ENCODE results near the gene ZNFX1.

ZNFX1 gene

GRCh38 chr20:49268600-49269365 lies 9.1 kb downstream of the ZNFX1 start:
- Histone ChIP-seq H3K36me3 (replicated peaks; ENCODE audit: low read depth, low read length) (peaks cover 74% of the 10 kb centered on the region), H3K79me2 (ENCODE audit: low read length) (peaks cover 96% of the 10 kb centered on the region), H3K9ac (ENCODE audit: low read length) (no peak overlapping the region), H3K4me1 (ENCODE audit: low read length) (peaks cover 19% of the 10 kb centered on the region), H2AFZ (ENCODE audit: low read depth, low read length) (no peak overlapping the region), H3K27ac (ENCODE audit: low read length) (no peak overlapping the region), H4K20me1 (ENCODE audit: insufficient read depth, low read length) (peaks cover 55% of the 10 kb centered on the region), H3K4me2 (ENCODE audit: low read length) (peak overlapping the region; percentile 5; the same call in 1 of the 2 replicates), H3K4me3 (ENCODE audit: low read length) (no peak overlapping the region), H3K9me3 (ENCODE audit: insufficient read depth, low read length) (no peaks in the 10 kb centered on the region), H3K27me3 (ENCODE audit: low read depth, low read length) (no peaks in the 10 kb centered on the region)
- TF ChIP-seq EZH2phosphoT487 (IDR thresholded peaks at IDR 0.05; ENCODE audit: low read depth) (no peak), CTCF (IDR thresholded peaks at IDR 0.05; ENCODE audit: low read depth, low read length) (no peak)

DNA sequence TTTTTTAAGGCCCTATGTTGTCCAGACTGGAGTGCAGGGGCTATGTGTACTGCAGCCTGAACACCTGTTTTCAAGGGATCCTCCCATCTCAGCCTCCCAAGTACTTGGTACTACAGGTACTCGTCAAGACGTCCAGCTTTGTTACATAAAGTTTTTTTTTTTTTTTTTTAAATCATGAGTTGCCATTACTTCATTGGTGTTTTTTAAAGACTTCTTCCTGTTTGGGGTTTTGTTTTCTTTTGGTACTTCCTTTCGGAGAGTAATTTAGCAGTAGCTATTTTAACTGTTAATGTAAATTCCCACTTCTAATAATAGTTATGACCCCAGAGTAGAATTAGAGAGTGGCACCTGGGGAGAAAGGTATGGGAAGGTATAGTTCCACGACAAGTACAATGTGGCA lies 10.5 kb downstream of the ZNFX1 start:
- Histone ChIP-seq H3K36me3 (replicated peaks; ENCODE audit: low read depth, low read length) (peaks cover 81% of the 10 kb centered on the region), H3K4me3 (ENCODE audit: low read length) (no peak overlapping the region), H3K4me1 (ENCODE audit: low read length) (peaks cover 15% of the 10 kb centered on the region), H3K4me2 (ENCODE audit: low read length) (peak overlapping the region; percentile 6; the same call in 1 of the 2 replicates), H3K79me2 (ENCODE audit: low read length) (peaks cover 87% of the 10 kb centered on the region), H3K9ac (ENCODE audit: low read length) (no peak overlapping the region), H4K20me1 (ENCODE audit: insufficient read depth, low read length) (peaks cover 55% of the 10 kb centered on the region), H3K27me3 (ENCODE audit: low read depth, low read length) (no peaks in the 10 kb centered on the region), H3K27ac (ENCODE audit: low read length) (no peak overlapping the region), H3K9me3 (ENCODE audit: insufficient read depth, low read length) (no peaks in the 10 kb centered on the region), H2AFZ (ENCODE audit: low read depth, low read length) (no peak overlapping the region)
- TF ChIP-seq EZH2phosphoT487 (IDR thresholded peaks at IDR 0.05; ENCODE audit: low read depth) = no peak
- no peak for TF ChIP-seq CTCF (IDR thresholded peaks at IDR 0.05; ENCODE audit: low read depth, low read length)

GRCh38 chr20:49262444-49262843 lies 15.4 kb downstream of the ZNFX1 start:
- H3K9ac ChIP-seq (ENCODE audit: low read length) = no peak overlapping the region
- peaks cover 5% of the 10 kb centered on the region for H3K4me1 ChIP-seq (ENCODE audit: low read length)
- no peak overlapping the region for H2AFZ ChIP-seq (ENCODE audit: low read depth, low read length)
- no peaks in the 10 kb centered on the region for H3K27me3 ChIP-seq (ENCODE audit: low read depth, low read length)
- H3K4me3 ChIP-seq (ENCODE audit: low read length) = no peak overlapping the region
- no peak overlapping the region for H3K27ac ChIP-seq (ENCODE audit: low read length)
- H3K9me3 ChIP-seq (ENCODE audit: insufficient read depth, low read length) = no peaks in the 10 kb centered on the region
- H3K4me2 ChIP-seq (ENCODE audit: low read length) = no peak overlapping the region
- H3K79me2 ChIP-seq (ENCODE audit: low read length) = peaks cover 44% of the 10 kb centered on the region
- peaks cover 19% of the 10 kb centered on the region for H4K20me1 ChIP-seq (ENCODE audit: insufficient read depth, low read length)
- no peak for TF ChIP-seq EZH2phosphoT487 (IDR thresholded peaks at IDR 0.05; ENCODE audit: low read depth)
- no peak for TF ChIP-seq CTCF (IDR thresholded peaks at IDR 0.05; ENCODE audit: low read depth, low read length)
- peaks cover 71% of the 10 kb centered on the region for H3K36me3 ChIP-seq (replicated peaks; ENCODE audit: low read depth, low read length)

DNA sequence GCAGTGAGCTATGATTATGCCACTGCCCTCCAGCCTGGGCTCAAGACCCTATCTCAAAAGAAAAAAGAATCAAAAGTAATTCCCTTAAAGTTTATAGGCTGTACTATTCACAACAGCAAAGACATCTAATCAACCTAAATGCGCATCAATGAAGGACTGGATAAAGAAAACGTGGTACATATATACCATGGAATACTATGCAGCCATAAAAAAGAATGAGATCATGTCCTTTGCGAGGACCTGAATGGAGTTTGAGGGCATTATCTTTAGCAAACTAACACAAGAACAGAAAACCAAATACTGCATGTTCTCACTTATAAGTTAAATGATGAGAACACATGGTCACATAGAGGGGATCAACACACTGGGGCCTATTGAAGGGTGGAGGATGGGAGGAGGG lies 16.7 kb downstream of the ZNFX1 start:
- H3K79me2 ChIP-seq (ENCODE audit: low read length) = peaks cover 32% of the 10 kb centered on the region
- H2AFZ ChIP-seq (ENCODE audit: low read depth, low read length) = no peak overlapping the region
- no peak overlapping the region for H3K9ac ChIP-seq (ENCODE audit: low read length)
- peaks cover 10% of the 10 kb centered on the region for H4K20me1 ChIP-seq (ENCODE audit: insufficient read depth, low read length)
- H3K4me3 ChIP-seq (ENCODE audit: low read length) = no peak overlapping the region
- H3K4me1 ChIP-seq (ENCODE audit: low read length) = no peaks in the 10 kb centered on the region
- peaks cover 78% of the 10 kb centered on the region for H3K36me3 ChIP-seq (replicated peaks; ENCODE audit: low read depth, low read length)
- H3K27ac ChIP-seq (ENCODE audit: low read length) = no peak overlapping the region
- H3K4me2 ChIP-seq (ENCODE audit: low read length) = no peak overlapping the region
- no peak for TF ChIP-seq EZH2phosphoT487 (IDR thresholded peaks at IDR 0.05; ENCODE audit: low read depth)
- TF ChIP-seq CTCF (IDR thresholded peaks at IDR 0.05; ENCODE audit: low read depth, low read length) = no peak
- no peaks in the 10 kb centered on the region for H3K27me3 ChIP-seq (ENCODE audit: low read depth, low read length)
- H3K9me3 ChIP-seq (ENCODE audit: insufficient read depth, low read length) = no peaks in the 10 kb centered on the region
